RPMI7951 (cell line): Measurements from ENCODE around the gene TBX4. TPM values are rescaled to one million over a fixed set of nuclear protein-coding genes. Genes with fewer than 3 reads are reported as not detected.
"Not testable (repeated sequence)": the region's sequence is repeated elsewhere in the genome, so short reads cannot be mapped to it uniquely, and the experiment has no call there.

Experiments
- DNase-seq: peaks from one replicate; pipeline ENCODE4 v3.0.0-alpha.2; 2012; ENCODE audit warnings: low read depth
- total RNA-seq: library from RNA; depleted of rRNA; stranded (reverse); fragments of >200 nt; shearing (Covaris generic); gene quantifications from 2 replicates; pipeline ENCODE4 v1.2.3, GENCODE V29; 2014

Gene TBX4
- total RNA-seq, 1 experiment from 2014 or later = not detected

- no peak for DNase-seq
Measured at GRCh38 chr17:61498042-61498994, 46.1 kb downstream of the TBX4 start.

DNA sequence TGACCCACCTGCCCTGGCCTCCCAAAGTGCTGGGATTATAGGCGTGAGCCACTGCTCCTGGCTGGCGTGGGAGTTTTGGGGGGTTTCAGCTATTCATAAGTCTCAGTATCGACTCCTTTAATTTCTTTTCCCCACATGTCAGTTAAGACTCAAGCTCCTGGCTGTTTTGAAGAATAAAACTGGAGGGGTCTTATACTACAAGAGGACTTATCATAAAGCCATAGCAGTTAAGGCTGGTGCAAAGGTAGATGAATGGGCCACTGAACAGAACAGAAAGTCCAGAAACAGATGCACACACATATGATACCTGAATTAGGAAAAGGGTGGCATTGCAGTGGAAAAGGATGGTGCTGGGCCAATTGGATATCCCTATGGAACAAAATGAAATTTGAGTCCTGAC is 47.4 kb downstream of the TBX4 start:
- no peak for DNase-seq

DNA sequence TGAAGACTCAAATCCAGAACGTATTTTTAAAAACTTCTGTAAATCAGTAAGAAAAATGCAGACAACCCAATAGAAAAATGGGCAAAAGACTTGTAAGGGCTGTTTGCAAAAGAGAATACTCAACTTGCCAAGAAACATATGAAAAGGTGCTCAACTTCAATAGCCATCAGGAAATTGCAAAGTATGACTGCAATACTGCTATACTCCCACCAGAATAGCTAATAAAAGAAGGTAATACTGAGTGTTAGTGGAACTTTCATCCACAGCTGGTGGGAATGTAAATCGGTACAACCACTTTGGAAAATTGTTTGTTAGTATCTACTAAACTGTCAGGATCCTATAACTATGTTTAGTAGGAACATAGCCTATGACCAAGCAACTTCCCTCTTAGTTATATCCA is 48.1 kb downstream of the TBX4 start:
- no peak for DNase-seq

GRCh38 chr17:61502292-61502691 is 50.1 kb downstream of the TBX4 start:
- no peak for DNase-seq

- no peak for DNase-seq
Measured at GRCh38 chr17:61503961-61504360, 51.7 kb downstream of the TBX4 start.

GRCh38 chr17:61504697-61505096 is 52.5 kb downstream of the TBX4 start:
- DNase-seq = peak; percentile 85

DNA sequence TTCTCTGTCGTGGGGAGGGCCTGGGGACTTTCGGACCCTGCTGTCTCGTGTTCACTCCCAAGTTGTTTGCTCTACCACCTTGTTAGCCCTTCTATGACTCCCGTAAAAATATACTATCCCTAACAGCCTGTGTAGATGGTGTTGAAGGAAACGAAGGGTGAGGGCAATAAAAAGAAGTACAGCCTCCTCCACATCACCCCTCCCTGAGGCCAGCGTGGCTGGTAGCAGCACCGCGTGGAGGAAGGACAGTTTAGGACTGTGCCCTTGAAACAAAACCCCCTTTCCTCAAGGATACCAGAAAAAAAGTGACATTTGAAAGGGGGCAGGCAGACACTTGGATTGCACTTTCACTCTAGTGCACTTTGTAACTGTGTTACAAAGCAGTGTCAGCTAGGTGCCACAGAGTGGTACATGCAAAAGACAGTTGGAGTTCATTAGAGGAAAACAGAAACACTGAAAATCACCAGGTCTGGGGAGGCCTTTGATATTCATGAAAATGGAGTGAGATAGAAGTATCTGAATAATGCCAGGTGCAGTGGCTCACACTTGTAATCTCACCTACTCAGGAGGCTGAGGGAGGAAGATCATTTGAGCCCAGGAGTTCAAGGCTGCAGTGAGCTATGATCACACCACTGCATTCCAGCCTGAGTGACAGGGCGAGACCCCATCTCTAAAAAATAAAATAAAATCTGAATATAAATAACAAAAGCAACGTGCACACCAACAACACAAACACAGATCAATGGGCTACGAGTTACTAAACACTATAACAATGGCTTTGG is 53.8 kb downstream of the TBX4 start:
- no peak for DNase-seq

DNA sequence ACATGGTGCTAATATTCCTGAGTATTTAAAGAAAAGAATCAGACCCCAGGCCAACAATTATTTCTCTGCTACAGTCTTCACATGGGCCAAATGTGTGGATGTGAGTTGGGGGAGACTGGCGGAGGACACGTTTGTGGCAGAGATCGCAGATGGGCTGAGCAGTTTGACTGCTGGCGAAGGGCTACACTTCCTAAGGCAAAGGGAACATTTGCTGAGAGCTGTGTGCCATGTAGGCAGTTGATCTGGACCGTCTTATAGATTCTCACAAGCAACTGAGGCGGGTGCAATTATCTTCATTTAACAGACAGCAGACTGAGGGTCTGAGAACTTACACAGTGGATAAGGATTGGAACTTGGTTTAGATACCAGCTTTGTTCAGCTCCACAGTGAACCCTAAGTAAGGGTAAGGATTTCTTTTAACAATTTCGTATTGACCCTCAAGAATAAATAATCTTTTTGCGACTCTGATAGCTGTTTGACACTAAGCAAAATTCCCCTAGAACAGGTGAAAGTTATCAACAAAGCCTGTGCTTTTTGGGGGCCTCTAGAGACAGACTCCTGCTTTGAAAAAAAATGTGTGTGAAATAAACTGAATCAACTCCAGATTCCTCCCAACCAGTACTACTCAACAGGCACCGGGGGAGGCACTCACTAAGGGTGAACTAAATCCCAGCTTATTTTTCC is 55.3 kb downstream of the TBX4 start:
- DNase-seq = no peak

- no peak for DNase-seq
Measured at GRCh38 chr17:61508912-61509311, 56.7 kb downstream of the TBX4 start.

DNA sequence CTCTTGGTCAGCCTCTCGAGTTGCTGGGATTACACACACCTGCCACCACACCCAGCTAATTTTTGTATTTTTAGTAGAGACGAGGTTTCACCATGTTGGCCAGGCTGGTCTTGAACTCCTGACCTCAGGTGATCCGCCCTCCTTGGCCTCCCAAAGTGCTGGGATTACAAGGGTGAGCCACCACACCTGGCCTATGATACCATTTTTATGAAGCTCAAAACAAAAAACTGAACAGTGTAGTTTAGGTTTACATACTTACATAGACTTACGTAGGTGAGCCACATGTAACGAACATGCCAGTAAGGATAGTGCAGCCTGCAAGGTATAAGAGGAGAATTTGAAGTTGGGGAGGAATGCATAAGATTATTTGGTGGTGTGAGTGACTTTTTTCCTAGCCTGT is 57.2 kb downstream of the TBX4 start:
- not testable (repeated sequence) for DNase-seq

- no peak for DNase-seq
Measured at GRCh38 chr17:61510237-61510636, 58.0 kb downstream of the TBX4 start.

DNA sequence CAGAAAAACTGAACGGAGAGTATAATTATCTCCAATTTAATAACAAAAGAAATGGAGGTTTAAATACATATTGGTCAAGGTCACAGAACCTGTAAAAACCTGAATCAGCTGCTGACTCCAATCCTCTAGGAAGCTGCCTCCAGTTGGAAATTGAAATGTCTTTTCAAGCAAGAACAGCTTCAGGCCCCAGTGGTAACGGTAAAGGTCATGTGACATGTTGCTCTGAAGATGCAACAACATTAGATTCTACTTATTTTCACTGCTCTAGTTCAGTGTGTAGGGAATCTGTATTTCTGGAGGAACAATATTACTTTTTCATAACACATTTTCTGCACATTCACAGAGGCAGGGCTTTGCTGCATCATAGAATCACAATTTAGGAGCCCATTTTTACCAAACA is 58.8 kb downstream of the TBX4 start:
- DNase-seq = no peak

- peak; percentile 23 for DNase-seq
Measured at GRCh38 chr17:61511480-61512182, 59.4 kb downstream of the TBX4 start.

DNA sequence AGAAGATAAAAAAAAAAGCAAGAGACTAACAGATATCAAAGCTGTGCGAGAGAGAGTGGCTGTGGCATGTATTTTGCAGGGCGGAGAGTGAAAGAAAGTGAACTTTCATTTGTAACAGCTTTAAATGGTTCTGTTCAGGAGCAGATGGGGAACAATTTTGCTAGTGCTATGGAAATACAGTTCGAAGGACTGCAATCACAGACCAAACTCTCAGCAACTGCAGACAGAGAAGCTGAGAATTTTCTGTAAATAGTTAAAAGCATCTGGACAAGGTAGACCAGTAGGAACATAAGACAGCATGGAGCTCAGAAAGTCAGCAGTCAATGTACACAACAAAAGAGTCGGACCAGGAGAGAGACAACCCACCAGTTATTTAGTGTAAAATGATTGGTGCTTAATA is 62.3 kb downstream of the TBX4 start:
- no peak for DNase-seq

DNA sequence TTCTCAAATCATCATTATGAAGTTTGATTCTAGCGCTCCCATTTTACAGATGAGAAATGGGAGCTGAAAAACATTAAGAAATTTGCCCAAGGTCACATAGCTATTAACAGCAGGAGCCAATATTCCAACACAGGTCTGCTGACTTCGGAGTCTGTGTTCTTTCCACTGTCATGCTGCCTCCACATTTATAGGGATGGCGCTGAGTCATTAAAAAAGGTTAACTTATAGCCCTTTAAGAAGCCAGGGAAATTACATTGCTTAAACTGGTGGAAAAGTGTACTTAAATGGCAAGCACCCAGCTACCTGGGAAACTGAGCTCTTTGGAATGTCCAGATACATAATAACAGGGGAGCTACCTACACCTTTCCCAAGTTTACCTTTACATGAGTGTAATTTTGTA is 65.0 kb downstream of the TBX4 start:
- no peak for DNase-seq

DNA sequence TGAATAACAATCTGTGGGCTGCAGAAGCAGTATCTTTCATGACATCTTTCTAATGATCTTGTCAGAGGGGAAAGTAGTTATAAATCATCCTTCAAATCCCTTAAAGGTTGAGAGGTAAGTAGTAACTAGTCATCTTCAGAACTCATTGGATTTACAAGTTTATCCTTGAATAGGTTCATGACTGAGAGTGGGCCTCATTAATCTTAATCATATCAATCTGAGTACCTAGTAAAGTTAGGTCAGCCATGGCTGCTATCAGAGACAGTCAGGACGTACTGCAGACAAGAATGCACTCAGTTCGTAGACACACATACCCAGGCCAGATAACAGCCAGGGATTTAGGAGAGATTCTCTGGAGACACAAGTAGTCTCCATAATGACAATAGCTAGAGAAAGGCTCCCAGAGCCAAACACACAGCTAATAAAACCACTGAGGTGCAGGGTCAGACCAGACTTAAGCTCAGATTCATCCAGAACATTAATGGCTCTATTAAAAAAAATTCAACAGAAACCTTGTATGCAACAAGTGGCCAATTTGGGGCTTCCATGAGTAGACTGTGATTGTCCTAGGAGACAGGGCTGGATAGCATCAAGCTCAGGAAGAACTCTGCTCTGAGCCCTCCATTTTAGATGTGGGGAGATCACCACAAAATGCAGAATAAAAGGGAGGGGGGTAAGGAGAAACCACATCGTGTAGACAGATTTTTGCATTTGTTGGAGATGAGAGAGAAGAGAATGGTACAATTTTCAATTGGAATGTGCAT is 65.8 kb downstream of the TBX4 start:
- no peak for DNase-seq

DNA sequence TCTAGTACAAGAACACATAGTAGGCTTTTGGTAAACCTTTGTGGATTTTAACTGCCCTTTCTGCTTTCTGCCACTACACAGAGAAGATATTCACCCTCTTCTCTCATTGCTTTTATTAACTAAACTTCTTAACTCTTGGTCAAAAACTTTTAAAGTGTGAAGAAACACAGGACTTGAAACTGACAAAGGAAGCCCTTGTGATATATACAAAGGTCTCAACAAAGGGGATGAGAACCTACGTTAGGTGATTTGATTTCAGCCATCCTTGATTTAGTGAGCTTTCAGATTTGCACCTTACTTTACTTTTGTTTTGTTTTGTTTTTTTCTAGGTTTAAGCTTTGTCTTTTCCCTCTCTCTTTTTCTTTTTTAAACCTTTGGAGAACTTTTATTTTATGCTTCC is 66.9 kb downstream of the TBX4 start:
- no peak for DNase-seq

GRCh38 chr17:61519754-61520440 is 67.7 kb downstream of the TBX4 start:
- no peak for DNase-seq

- DNase-seq = no peak
Measured at GRCh38 chr17:61520897-61521296, 68.7 kb downstream of the TBX4 start.

DNA sequence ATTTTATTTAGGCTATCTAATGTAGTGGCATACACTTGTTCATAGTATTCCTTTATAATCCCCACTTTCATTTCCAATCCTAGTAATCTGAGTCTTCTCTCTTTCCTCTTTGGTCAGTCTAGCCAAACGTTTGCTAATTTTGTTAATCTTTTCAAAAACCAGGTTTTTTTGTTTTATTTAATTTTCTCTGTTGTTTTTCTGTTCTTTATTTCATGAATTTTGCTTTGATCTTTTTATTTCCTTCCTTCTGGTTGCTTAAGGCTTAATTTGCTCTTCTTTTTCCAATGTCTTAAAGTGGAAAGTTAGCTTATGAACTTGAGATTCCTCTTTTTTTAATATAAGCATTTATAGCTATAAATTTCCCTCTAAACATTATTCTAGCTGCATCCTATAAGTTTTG is 69.9 kb downstream of the TBX4 start:
- no peak for DNase-seq
